GM19467 (cell line): ENCODE measurements around the gene PEBP1.
"Not testable (repeated sequence)": the region's sequence is repeated elsewhere in the genome, so short reads cannot be mapped to it uniquely, and the experiment has no call there.

Experiments used
- ATAC-seq: cut with Tn5 transposase; IDR thresholded peaks from one replicate; pipeline ENCODE4 v1.9.1; 2021; ENCODE audit warnings: mild to moderate bottlenecking, moderate library complexity; ENCODE audit not compliant: unreplicated experiment

Gene PEBP1

DNA sequence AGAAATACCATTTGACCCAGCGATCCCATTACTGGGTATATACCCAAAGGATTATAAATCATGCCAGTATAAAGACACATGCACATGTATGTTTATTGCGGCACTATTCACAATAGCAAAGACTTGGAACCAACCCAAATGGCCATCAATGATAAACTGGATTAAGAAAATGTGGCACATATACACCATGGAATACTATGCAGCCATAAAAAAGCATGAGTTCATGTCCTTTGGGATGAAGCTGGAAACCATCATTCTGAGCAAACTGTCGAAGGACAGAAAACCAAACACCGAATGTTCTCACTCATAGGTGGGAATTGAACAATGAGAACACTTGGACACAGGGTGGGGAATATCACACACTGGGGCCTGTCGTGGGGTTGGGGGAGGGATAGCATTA is 6.5 kb upstream of the PEBP1 start:
- ATAC-seq, result not testable (repeated sequence)

DNA sequence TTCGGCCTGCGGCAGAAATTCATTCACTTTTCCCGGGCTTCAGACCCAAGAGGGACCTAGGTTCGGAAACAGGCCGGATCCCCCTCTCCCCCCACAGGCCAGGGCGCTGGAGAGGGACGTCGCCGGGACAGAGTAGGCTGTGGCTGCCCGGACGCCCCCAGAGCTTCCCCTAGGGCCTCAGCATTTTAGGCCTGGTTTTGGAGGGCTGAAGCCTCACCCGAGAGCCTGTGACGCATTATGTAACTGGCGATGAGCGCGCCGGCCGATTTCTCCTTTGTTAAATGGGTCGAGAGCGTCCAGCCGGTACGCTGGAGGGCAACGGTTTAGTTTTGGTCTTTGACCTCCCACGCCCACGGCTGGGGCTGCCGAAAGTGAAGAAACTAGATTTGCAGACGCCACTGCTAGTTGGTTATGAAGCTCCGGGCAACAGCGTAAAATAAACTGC is 657 bp downstream of the PEBP1 start:
- peak; percentile 28 for ATAC-seq

DNA sequence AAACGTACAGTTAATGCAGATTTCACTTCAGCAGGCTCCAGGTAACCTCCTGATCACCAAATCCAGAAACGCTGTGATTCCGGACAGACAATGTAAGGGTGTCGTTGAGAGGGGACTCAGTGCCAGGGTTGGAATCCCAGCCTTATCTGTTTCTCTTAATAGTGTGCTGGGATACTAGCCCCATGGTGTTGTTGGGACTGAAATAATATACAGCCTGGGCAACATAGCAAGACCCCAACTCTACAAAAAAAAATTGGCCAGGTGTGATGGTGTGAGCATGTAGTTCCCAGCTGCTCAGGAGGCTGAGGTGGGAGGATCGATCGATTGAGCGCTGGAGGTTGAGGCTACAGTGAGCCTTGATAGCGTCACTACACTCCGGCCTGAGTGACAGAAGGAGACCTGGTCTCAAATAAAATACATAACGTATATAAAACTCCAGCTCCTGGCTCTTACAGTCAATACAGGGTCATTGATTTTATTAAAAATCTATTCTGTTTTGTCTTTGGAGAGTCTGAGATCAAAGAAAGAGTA is 1.3 kb downstream of the PEBP1 start:
- ATAC-seq, result no peak

DNA sequence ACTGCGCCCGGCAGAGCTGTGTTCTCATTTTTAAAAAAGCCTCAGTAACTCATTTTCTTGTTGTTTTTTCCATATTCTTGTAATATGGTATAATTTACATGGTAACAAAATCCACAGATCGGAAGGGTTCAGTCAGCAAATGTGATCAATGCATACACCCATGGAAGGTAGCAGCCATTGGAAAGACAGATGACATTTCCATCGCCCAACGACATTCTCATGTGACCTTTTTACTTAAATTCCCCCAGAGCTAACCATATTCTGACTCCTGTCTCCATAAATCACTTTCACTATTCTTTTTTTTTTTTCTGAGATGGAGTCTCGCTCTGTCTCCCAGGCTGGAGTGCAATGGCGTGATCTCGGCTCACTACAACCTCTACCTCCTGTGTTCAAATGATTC is 4.9 kb downstream of the PEBP1 start:
- ATAC-seq, result no peak

DNA sequence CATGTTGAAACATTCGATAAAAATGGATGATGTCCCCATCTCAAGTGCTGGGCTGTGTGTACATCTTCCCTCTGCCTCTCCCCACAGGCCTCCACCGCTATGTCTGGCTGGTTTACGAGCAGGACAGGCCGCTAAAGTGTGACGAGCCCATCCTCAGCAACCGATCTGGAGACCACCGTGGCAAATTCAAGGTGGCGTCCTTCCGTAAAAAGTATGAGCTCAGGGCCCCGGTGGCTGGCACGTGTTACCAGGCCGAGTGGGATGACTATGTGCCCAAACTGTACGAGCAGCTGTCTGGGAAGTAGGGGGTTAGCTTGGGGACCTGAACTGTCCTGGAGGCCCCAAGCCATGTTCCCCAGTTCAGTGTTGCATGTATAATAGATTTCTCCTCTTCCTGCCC is 8.6 kb downstream of the PEBP1 start:
- no peak for ATAC-seq

DNA sequence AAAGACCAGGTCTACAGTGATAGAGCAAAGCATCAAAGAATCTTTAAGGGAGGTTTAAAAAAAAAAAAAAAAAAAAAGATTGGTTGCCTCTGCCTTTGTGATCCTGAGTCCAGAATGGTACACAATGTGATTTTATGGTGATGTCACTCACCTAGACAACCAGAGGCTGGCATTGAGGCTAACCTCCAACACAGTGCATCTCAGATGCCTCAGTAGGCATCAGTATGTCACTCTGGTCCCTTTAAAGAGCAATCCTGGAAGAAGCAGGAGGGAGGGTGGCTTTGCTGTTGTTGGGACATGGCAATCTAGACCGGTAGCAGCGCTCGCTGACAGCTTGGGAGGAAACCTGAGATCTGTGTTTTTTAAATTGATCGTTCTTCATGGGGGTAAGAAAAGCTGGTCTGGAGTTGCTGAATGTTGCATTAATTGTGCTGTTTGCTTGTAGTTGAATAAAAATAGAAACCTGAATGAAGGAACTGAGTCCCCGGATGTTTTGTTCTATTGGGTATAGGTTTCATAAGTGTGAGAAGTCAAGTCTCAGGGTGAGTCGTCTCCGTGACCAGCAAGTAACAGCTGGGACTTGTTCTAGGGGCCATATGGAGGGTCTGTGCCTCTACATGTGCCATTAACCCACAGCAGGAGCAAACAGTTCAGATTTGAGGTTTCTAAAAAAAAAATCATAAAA is 9.3 kb downstream of the PEBP1 start:
- no peak for ATAC-seq

DNA sequence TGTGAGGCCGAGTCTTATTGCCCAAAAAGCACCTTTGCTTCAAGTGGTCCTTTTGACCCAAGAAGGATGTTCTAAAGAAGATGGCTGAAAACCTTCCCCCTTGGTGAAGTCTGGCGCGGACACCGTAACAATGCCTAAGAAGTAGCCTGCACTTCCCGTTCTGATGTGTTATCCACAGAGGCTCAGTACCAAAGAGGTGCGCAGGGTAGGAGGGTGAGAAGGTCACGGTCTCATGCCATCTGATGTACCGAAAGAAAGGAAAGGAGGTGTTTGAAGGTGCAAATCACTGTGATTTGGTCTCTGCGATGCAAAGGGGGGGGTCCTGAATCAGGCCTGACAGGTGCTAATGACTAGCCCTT is 9.9 kb downstream of the PEBP1 start:
- ATAC-seq, result no peak

DNA sequence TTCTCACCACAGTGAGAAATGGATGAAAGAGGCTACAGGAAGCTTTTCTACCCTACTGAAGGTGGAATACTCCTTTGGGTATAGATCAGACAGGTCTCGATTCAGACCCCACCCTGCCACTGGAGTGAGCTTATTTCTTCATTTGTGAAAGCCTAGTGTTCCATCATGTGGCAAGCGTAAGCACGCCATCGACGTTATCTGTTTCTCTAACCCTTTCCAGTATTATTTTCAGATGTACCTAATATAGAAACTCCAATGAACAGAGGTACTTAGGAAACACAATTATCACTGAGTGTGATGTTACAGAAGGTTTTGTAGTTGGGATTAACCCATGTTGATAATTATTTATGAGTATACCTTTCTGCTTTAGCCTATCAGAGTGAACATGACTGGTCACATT is 12.4 kb downstream of the PEBP1 start:
- no peak for ATAC-seq

DNA sequence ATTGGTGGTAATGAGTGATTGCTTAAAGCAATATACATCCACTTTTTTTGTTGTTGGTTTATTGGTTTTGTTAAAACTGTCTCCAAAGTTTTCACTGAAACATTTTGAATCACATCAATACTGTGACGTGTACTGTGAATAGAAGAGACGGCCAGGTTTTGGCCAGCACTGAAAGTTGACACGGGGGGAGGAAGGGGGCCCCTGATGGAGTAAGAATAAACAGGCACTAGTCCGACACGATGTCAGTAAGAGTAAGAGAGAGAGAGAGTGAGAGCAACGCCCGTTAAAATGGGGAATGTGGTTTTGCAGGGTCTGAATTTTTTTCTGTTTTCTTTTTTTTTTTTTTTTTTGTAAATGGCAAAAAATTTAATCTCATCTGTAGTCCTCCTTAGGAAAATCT is 14.7 kb downstream of the PEBP1 start:
- ATAC-seq, result no peak

DNA sequence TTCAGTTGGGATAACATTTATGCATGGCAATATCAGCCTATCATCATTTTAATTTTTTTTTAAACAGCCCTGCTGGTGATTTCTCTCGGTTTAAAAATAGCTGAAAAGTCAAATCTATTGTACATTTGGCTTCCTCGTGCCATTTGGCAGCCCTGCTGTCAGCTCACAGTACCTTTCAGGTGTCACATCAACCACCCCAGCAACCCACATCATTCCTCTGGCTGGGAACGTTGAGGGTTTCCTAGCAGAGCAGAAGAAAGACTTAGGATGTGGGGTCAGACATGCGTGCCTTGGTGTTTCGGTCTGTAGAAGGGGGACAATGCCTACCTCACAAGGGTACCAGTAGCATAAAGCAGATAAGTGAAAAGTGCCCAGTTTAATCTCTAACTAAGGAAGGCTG is 15.8 kb downstream of the PEBP1 start:
- no peak for ATAC-seq

DNA sequence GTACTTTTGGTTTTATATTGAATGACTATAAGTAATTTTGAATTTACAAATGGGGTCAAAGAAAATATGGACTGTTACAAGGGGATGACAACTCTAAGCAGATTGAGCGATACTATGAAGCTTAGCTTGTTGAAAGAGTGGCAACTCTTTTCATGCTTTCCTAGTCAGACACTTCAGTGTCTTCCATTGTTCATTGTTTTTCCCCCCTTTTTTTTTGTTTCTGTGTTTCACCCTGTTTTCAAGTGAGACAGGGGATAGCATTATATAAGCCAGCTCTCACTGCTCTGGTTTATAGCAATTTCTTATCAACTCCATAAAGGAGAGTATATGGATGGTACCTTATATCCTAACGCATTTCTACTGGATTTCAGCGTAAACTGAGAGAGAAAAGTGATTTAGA is 24.6 kb downstream of the PEBP1 start:
- no peak for ATAC-seq

DNA sequence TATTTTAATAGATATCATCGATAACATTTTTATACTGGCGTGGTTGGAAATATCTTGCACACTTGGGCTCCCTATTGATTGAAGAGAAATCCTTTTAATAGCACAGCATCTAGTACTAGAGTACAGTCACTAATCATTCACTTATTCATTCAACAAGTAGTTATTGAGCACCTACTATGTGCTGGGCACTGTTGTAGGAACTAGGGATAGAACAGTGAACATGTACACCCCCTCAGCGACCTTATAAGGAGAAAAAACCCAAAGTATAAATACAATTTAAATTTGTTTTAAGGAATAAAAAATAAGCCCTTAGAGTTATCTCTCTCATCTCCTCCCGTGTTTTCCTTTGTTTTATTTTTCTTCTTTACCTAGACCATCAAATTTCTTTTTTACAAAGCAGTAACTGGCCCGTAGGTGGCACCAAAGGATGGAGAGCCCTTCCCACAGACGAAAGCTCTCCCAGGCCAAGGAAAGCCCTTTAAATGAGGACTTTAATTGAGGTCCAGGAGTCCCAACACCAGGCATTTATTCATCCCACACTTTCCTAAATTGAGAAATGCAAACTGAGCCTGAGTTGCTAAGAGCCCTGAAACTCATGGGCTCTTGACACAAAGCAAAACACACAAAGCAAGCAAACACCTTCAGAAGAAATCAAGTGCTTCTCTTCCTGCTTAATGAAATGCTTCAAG is 29.0 kb downstream of the PEBP1 start:
- ATAC-seq, result no peak

DNA sequence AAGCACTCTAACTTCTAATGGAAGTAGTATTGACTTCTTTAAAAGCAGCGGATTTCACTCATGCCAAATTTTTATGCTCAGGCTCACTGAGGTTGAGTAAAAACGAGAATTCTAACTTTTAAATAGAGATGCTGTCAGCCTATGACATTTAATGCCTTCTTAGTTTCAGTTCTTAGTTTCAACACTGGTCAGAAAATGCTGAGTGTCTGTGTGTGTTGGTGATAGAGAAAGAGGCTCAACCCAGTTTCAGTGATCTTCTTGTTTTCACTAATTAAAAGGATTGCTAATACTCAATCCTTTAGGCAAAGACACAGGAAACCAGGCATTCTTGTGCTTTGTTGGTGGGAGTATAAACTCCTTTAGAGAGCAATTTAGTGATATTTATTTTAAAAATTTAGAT is 31.0 kb downstream of the PEBP1 start:
- peak; percentile 97 for ATAC-seq

DNA sequence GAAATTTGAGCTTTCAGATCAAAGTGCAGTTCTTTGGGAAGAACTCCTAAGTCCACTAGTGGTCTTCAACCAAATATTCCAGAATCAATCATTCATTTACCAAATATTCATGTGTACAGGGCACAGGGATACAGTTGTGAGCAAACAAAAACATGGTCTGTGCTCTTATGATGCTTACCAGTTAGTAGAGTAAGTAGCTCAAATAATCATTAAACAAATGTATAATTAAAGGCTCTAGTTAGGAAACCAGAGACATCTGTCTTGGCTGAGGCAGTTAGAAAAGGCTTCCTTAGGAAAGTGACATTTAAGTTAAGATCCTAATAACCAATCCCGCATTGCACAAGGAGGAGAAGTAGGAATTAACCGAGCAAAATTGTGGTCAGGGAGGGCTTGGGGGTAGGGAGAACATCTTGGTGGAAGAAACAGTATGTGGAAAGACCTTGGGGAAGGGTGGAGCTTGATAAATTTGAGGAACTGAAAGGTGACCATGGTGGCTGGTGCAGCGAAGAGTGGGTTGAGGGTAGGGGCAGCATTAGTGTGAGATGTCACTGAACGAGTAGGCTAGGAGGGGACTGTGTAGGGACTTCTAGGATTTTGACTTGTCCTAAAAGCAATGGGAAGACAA is 40.0 kb downstream of the PEBP1 start:
- ATAC-seq, result no peak

DNA sequence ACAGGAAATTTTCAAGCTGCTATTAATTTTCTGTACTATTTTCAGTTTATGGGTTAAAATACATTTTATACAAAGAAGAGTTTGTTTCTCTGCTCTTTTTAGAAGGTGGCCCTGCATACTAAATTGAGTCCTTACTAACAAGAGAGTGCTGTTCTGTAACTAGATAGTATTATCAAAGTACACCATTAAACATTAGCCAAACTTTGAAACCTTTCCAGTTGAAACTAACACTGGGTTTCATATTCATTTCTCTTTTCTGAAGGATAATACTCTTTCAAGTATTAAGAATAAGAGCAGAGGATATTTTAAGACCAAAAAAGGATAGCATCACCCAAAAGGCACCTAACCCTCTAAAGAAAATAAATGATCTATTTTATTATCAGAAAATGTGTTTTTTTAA is 47.2 kb downstream of the PEBP1 start:
- ATAC-seq, result peak; percentile 46

DNA sequence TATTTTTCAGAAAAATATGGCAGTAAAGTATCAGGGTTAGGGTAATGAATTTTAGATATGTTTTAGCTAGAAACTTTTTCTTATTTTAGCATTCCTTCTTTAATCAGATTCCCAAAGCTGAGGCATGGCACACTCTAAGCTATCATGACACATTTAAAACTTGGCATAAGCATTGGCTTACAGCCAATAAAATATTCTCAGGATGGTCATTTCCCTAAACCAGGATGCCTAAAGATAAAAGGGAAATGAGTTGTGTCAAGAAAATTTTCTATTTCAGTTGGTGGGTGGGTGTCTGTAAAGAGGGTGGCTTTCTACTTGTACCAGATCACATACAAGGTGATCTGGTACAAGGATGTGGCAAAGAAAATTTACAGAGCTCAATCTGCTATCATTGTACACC is 47.8 kb downstream of the PEBP1 start:
- peak; percentile 24 for ATAC-seq

DNA sequence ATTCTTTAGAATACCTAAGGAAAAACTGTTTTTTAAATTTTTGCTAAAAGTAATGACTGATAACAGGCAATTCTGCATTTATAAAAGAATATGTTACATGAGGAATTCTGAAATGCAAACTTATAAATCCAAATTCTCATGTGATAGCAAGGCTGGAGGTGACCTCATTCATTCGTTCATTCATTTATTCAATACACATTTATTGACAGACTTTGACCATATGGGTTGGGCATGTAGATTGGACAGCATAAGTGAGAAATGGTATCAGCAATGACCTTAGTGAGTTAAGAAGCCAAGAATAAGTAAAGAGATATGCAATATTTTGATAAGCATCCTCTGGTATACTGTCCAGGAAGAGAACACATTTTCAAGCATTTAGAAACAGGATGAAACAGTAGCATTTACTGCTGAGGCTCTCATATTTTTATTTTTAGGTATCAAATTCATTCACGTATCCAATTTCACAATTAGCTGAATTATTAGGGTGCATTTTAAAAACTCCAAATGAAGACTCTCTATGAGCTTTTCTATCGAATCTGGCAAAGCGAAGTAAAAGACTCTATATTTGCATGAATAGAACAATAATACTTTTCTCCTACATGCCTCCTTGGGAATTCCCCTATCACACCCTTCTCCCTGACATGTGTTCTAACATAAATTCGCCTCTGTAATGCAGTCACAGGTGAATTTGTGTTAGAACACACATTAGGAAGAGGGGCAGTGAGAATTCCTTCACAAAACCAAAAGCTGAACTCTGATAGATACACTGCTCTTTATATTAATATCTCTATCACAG is 49.9 kb downstream of the PEBP1 start:
- no peak for ATAC-seq

DNA sequence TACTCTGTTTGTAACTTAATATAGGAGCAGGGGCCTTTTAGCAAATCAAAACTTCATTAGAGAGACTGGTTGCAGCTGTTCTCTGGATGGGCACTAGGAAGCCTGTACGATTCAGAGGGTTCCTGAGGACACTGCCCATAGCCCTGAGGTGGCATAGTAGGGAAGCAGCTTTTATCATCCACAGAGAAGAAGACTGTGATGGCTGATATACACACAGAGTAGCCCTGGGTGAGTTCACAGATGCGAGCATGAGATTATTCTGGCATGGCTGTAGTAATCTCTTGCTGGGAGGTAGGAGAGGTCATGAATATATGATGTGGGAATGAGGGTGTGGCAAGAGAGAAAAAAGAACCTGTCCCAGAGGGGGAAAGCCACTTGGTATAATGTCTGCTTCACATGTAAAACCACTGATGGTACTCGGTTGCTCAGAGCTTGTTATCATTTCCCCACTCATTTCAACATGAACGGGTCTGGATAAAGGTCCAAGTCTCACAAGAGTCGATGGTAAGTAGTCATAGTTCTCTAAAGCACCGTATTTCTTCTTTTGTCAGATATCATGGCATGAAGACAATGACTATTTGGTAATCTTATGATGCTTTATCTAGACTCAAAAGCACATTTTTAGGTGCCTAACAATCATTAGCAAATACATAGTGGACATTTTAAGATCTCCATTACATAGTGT is 52.0 kb downstream of the PEBP1 start:
- ATAC-seq, result no peak

DNA sequence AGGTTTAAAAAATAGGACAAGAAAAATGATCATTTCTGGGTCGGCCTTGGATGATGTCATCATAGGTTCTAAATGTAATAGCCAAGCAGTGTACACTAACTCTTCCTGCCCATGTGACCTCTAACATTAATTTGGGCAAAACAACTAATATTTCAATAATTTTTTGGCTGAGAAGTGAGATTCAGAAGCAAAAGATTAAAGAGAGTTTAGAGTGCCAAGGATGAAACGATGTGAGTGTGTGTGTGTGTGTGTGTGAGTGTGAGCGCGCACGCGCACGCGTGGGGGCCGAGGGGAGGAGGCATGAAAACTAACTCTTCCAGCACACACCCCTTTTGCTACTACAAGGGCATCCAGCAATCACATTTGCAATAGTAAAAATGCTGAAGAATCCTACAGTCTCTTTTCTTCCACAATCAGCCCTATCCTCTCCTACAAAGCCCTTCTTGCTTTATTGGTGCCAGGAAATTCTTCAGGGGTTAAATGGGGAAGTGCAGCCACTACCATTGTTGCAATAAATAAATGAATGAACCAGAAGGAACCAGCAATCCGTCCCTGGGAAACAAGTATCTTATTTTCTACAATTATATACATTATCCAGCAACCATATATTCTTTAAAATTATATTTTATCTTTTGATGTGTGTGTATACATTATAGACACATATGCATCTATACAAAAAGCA is 52.9 kb downstream of the PEBP1 start:
- ATAC-seq, result no peak

DNA sequence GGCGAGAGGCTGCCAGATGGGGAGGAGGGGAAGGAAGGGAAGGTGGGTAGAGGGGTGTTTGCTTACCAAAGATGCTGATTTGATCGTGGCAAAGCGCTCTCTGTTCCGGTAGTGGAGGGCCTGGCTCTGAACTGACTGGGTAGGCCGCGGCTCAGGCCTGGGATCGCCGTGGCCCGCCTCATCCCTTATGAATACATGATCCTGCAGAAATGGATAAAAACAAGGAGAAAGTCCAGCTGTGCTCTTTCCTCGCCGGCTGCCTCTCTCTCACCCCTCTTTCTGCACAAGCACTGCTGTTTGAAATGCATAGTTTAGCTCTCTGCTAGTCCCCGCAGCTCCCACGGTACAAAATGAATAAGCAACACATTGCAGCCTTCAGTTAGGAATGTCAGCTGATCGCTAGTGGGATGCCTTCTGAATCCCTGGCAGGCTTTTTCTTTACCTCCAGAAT is 53.8 kb downstream of the PEBP1 start:
- no peak for ATAC-seq
